HG03342 (cell line): ENCODE results near the gene CST11.
A peak's percentile ranks its signal among the peaks of the same experiment; 100 is the strongest.

Experiments
- ATAC-seq: cut with Tn5 transposase; IDR thresholded peaks from one replicate; pipeline ENCODE4 v1.9.1; 2021; ENCODE audit warnings: mild to moderate bottlenecking, moderate library complexity; ENCODE audit not compliant: unreplicated experiment

Gene CST11

GRCh38 chr20:23420943-23421931 is 31.4 kb downstream of the CST11 start, which contains the start of gene NAPB:
NAPB (minus strand) TSS chr20:23421488; CDS start chr20:23421402, 86 bp downstream.
- ATAC-seq = peak; percentile 98

GRCh38 chr20:23419995-23420901 is 32.4 kb downstream of the CST11 start:
- peak; percentile 25 for ATAC-seq

DNA sequence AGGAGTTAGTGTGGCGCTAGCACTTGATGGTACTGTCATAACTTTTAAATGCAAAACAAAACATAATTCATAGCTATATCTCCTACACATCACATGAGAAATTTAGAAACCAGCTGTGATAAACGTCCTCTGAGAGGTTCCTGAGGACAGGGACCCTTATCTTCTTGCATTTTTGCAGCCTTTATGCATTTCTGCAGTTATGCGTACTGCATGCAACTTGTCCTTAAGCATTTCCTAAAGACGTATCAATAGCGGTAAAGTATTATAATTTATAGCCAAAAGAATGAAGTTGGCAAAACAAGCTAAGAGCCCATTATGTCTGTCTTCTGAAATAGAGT is 33.0 kb downstream of the CST11 start:
- ATAC-seq = no peak

DNA sequence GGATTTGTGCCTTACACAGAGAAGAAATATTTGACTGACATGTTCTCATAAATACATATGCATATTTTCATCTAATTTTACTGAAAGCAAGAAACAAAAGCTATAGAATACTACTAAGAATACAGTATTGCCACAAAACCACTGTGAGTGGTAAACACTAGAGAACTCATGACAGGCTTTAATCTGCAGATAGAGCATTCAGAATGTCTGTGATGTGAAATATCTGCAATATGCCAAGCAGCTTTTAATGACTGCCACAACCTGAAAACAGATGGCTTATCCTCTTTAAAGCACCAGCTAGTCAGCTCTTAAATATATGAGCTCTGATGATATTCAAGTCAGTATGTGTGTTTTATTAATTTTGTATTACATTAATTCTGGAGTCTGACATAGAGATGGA is 34.8 kb downstream of the CST11 start:
- no peak for ATAC-seq

DNA sequence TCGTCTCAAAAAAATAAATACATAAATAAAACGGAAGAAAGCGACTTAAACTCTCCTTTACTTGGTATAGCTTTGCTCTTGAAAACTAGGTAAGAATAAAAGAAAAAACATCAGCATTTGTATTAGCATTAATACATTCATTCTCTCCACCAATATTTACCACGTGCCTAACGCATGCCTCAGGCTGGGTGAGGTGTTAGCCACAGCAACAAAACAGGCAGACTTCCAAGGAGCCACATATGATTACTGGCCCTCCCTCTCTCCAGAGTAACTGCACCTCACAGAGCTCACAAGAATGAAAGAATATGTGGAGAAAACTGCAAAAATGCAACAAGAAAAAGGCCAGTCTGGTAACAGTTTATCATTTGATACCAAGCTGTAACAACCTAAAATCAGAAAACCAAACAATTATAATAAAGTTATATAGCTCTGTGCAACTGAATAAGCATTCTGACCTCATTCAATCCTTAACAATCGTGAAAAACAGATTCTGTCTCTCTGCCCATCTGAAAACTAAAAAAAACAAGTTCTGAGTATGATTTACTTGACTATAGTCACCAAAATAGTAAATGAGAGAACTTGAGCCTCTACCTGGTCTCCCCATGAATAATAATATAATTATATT is 36.6 kb downstream of the CST11 start:
- ATAC-seq = no peak

DNA sequence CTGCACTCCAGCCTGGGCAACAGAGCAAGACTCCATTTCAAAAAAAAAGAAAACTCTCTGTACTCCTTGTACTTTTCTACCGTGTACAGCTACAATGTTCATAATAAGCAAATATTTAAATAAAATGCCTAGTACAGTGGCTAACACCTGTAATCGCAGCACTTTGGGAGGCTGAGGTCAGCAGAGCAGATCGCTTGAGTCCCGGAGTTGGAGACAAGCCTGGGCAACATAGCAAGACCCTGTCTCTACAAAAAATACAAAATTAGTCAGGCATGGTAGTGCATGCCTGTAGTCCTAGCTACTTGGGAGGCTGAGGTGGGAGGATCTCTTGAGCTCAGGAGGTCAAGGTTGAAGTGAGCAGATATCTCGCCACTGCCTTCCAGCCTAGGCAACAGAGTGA is 37.1 kb downstream of the CST11 start:
- ATAC-seq = no peak

DNA sequence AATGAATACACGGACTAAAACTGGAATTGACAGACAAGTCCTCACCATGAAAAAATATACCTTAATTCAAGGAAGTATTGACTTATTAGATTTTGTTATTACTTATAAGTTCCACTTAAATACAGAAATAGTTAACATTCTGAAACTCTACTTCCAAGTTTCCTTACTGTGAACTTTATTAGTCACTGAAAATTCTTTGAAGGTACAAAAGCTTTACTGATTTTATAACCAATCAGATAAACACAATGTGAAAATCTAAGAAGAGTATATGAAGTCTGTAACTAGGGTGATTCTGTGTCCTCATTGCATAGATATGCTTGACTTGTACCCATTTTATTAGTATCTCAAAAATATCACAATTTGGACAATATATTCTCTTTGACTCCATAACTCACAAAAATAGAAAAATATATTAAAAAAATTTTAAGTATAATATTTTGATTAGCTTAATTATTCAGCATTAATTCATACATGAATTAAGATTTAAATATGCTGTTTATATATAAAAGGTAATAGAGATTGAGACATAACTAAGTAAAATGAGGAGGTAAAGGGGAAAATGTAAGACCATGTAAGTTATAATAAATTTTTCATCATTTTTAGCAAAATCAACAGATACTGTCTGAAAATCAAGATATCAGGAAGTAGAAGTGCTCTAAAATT is 38.0 kb downstream of the CST11 start:
- no peak for ATAC-seq

DNA sequence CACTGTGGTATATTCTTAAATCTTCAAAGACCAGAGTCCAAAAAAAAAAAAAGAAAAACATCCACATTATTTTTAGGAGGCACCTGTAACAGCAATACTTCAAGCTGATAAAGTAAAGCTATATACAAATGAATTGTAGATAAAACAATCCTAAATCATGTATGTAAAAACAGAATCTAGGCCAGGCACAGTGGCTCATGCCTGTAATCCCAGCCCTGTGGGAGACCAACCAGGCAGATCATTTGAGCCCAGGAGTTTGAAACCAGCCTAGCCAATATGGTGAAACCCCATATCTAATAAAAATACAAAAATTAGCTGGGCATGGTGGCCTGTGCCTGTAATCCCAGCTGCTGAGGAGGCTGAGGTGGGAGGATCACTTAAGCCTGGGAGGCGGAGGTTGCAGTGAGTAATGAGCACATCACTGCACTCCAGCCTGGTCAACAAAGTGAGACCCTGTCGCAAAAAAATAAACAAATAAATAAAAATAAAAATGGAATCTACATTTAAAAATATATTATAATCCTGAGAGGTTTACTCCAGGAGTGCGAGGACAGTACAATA is 38.7 kb downstream of the CST11 start:
- no peak for ATAC-seq

- no peak for ATAC-seq
Measured at GRCh38 chr20:23412026-23412425, 40.6 kb downstream of the CST11 start.

DNA sequence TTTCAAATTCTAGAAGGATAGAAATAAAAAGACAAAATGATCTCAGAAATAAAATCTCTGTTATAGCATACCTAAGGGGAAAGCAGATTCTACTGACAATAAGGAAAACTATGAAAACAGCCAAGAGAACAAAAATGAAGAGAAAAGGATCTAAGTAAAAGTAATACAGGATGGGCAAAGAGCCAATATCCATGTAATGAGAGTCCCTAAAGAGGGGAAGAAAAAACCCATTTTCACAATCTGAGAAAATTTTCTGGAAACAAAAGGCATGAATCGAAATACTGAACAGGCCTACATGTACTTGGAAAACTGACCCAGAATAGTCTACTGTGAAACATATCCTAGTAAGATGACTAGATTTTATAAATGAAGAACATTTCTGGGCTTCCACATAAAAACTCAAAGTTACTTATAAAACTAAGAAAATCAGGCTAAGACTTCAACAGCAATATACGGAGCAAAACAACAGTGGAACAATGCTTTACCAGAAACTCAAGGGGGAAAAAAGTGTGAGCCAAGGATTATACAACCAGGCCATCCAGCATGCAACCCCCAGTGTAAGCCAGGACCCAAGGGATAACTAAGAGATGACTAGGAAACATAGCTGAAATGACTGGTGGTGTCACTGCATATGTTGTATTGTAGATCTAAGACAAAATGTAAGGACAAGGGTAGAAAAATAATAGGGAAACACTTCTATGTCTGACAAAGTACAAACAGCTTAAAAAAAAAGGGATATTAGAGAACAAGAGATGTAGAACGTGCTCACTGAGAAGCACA is 41.6 kb downstream of the CST11 start:
- ATAC-seq = no peak

DNA sequence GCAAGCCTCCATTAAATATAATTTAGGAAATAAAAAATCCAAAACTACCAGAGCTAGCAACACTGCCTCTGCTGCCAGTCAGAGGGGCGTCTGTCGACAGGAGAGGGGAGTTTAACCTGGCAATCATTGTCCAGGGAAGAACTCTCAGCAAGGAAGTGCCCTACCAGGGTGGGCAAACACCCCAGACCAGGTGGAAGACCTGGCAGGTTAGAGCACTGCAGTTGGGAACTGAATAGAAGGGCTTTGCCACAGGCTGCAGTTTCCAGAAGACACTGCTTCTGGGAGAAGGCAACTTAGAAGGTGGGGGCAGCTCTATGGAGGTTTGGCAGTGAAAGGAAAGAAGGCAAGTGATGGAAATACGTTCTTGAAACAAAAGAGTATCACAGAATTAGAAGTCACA is 42.9 kb downstream of the CST11 start:
- ATAC-seq = no peak

GRCh38 chr20:23408957-23409356 is 43.7 kb downstream of the CST11 start:
- no peak for ATAC-seq

DNA sequence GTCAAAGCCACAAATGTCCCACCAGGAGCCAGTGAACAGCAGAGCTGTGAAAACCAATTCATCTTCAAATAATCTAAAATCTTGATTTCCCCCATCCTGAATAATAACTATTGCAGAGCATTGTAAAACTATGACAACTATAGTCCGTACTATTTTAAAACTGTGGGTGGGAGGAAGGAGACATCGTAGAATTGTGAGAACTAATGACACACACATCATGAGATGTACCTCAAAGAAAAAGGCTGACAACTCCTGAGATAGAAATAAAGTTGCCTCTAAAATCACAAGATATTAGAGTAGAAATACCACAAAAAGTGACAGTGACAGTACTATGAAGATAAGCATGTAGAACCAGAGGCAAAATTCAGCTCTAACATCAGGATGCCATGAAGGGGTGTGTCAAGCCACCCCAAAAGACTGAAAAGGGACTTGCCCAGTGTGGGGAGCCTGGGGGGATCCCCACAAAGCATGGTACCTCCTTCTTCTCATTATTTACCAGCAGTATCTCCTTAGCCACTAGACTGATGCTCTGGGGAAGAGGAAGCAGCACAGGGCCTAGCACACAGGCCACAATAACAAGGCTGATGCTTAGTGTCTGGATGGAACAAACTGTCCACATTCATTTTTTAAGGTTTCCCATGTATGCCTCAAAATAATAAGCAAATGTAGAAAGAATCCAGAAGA is 44.8 kb downstream of the CST11 start:
- ATAC-seq = peak; percentile 93

DNA sequence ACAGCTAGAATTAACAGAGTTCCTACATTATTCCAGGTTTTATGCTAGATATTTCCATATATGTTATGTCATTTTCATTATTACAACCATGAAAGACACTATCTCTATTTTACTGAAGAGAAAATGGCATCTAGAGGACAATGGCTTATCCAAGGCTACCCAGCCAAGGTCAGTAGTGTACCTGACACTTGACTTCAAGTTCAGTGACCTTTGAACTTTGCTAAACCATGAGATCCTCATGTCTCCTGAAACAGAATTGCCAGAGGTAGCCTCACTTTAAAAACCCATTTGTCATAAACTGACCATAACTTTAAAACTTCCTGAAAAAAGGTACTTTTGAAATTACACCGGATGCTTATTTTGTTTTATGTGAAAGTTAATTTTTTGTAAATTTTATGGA is 45.8 kb downstream of the CST11 start:
- no peak for ATAC-seq

DNA sequence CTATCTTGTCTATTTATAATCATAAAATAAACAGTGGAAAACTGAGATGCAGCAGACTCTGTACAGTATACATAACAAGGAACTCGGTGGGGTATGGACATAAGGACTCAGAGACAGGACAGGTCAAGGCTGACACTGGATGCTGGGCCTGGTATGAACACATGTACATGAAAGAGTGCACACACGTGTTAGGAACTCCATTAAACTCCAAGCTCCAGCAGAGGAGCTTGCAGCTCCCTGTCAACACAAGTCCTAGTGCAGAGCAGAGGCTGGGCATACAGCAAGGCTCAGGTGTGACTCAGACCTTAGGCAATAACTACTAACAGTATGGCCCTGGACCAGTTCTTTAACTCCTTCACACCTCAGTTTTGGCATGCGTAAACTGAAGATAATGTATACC is 48.5 kb downstream of the CST11 start:
- no peak for ATAC-seq

GRCh38 chr20:23403751-23404150 is 48.9 kb downstream of the CST11 start:
- no peak for ATAC-seq

DNA sequence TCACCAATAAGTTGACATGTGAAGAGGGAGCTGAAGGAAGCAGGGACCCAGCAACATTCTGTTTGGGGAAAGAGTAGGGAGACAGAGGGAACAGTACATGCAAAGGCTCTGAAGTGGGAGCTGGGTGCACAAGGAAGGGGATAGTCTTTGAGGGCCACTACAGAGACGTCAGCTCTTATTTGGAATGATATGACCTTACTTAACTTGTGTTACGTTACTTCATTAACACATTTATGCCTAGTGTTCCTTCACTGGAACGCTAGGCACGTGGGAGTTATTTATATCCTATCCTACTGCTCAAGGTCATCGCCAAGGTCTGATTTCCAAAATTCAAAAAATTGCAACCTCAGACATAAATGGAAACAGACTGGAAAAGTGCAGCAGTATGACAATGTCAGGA is 51.6 kb downstream of the CST11 start:
- ATAC-seq = no peak
